GM23338 (cell line): ENCODE measurements around the gene PIM3. TPM values are rescaled to one million over a fixed set of nuclear protein-coding genes. Genes with fewer than 3 reads are reported as not detected.

Source experiments
- ATAC-seq: fragments of 200-7000 bp; cut with Tn5 transposase; 3 replicates; pipeline ENCODE4 v1.9.1; 2020
- DNase-seq: peaks from one replicate; pipeline ENCODE4 v3.0.0-alpha.2; 2015; ENCODE audit warnings: low spot score
- H2AFZ ChIP-seq: fragments of 200-600 bp; sonication (generic); 2 replicates; pipeline ENCODE4 v1.8.0; 2016; ENCODE audit warnings: antibody characterized with exemption, mild to moderate bottlenecking, moderate library complexity
- H3F3A ChIP-seq: fragments of 200-600 bp; sonication (generic); replicated peaks from 2 replicates; pipeline ENCODE4 v1.8.0; 2017; ENCODE audit warnings: antibody characterized with exemption, mixed run types, low read depth
- H3K27ac ChIP-seq: fragments of 200-600 bp; sonication (generic); 2 replicates; pipeline ENCODE4 v1.6.1; 2016; ENCODE audit warnings: low read depth
- H3K27me3 ChIP-seq: fragments of 200-600 bp; sonication (generic); 2 replicates; pipeline ENCODE4 v1.8.0; 2016; ENCODE audit warnings: mild to moderate bottlenecking, mixed run types, moderate library complexity; ENCODE audit not compliant: insufficient read depth
- H3K36me3 ChIP-seq: fragments of 200-600 bp; sonication (generic); 2 replicates; pipeline ENCODE4 v1.8.0; 2016; ENCODE audit warnings: mild to moderate bottlenecking; ENCODE audit not compliant: insufficient read depth
- H3K4me1 ChIP-seq: fragments of 200-600 bp; sonication (generic); 2 replicates; pipeline ENCODE4 v1.8.0; 2016; ENCODE audit warnings: mild to moderate bottlenecking, moderate library complexity; ENCODE audit not compliant: insufficient read depth
- H3K4me2 ChIP-seq: fragments of 200-600 bp; sonication (generic); 2 replicates; pipeline ENCODE4 v1.7.1; 2017; ENCODE audit warnings: mixed run types
- H3K4me3 ChIP-seq: fragments of 200-600 bp; sonication (generic); 2 replicates; pipeline ENCODE4 v1.6.1; 2016; ENCODE audit warnings: mixed run types
- H3K79me2 ChIP-seq: fragments of 200-600 bp; sonication (generic); replicated peaks from 2 replicates; pipeline ENCODE4 v1.8.0; 2017; ENCODE audit warnings: mild to moderate bottlenecking; ENCODE audit not compliant: insufficient read depth
- H3K9me2 ChIP-seq: fragments of 200-600 bp; sonication (generic); 2 replicates; pipeline ENCODE4 v1.8.0; 2017; ENCODE audit not compliant: insufficient read depth
- H4K20me1 ChIP-seq: fragments of 200-600 bp; sonication (generic); replicated peaks from 2 replicates; pipeline ENCODE4 v1.8.0; 2017; ENCODE audit warnings: mild to moderate bottlenecking; ENCODE audit not compliant: insufficient read depth
- H3K27ac Mint-ChIP-seq: 2 replicates; pipeline ENCODE4 v1.8.0; 2020; ENCODE audit warnings: inconsistent platforms, mild to moderate bottlenecking, moderate library complexity, mixed read lengths
- H3K27me3 Mint-ChIP-seq: 3 replicates; pipeline ENCODE4 v1.8.0; 2022; ENCODE audit warnings: low read depth, mild to moderate bottlenecking, moderate library complexity, mixed read lengths, inconsistent platforms; ENCODE audit not compliant: insufficient read depth, poor library complexity
- H3K36me3 Mint-ChIP-seq: 3 replicates; pipeline ENCODE4 v1.8.0; 2021; ENCODE audit warnings: low read depth, mild to moderate bottlenecking, inconsistent platforms, moderate library complexity, mixed read lengths
- H3K4me1 Mint-ChIP-seq: 3 replicates; pipeline ENCODE4 v1.8.0; 2020; ENCODE audit warnings: mild to moderate bottlenecking, inconsistent platforms, mixed read lengths
- H3K4me3 Mint-ChIP-seq: 3 replicates; pipeline ENCODE4 v1.8.0; 2021; ENCODE audit warnings: moderate library complexity, mild to moderate bottlenecking, inconsistent platforms, mixed read lengths
- H3K9me3 Mint-ChIP-seq: 3 replicates; pipeline ENCODE4 v1.8.0; 2020; ENCODE audit warnings: moderate library complexity, mild to moderate bottlenecking, inconsistent platforms, mixed read lengths
- CREB1 ChIP-seq: fragments of 250-450 bp; sonication (Bioruptor Pico); IDR thresholded peaks from 2 replicates; pipeline ENCODE4 v1.5.0; 2020; ENCODE audit warnings: low read depth, mild to moderate bottlenecking, moderate library complexity
- CTCF ChIP-seq, 2 experiments: fragments of 200-600 bp in 1 of 2; sonication (generic) in 1 of 2; conservative IDR thresholded peaks; 2 replicates each; pipeline versions ENCODE4 v1.5.1 to v1.6.1; 2016 to 2017; ENCODE audit warnings: antibody characterized with exemption in 2 of 2, low read depth in 2 of 2, mild to moderate bottlenecking in 2 of 2, moderate library complexity in 1 of 2
- ETS1 ChIP-seq: IDR thresholded peaks from 2 replicates; pipeline ENCODE4 v1.6.1; 2016; ENCODE audit warnings: antibody characterized with exemption
- EZH2 ChIP-seq: fragments of 200-600 bp; sonication (generic); IDR thresholded peaks from one replicate; pipeline ENCODE4 v1.8.0; 2017; ENCODE audit warnings: antibody characterized with exemption, mild to moderate bottlenecking, low read depth; ENCODE audit not compliant: unreplicated experiment
- EZH2phosphoT487 ChIP-seq: fragments of 200-600 bp; sonication (generic); IDR thresholded peaks from one replicate; pipeline ENCODE4 v1.8.1; 2018; ENCODE audit warnings: antibody characterized with exemption; ENCODE audit not compliant: unreplicated experiment
- JUNB ChIP-seq: IDR thresholded peaks from one replicate; pipeline ENCODE4 v1.6.1; 2016; ENCODE audit warnings: antibody characterized with exemption; ENCODE audit not compliant: unreplicated experiment
- NANOG ChIP-seq: IDR thresholded peaks from 2 replicates; pipeline ENCODE4 v1.6.1; 2016; ENCODE audit warnings: antibody characterized with exemption, borderline replicate concordance
- POLR2AphosphoS5 ChIP-seq: IDR thresholded peaks from 2 replicates; pipeline ENCODE4 v1.6.1; 2016; ENCODE audit warnings: antibody characterized with exemption, low read depth
- REST ChIP-seq: IDR thresholded peaks from one replicate; pipeline ENCODE4 v1.6.1; 2018; ENCODE audit warnings: antibody characterized with exemption; ENCODE audit not compliant: unreplicated experiment
- STAT1 ChIP-seq: IDR thresholded peaks from one replicate; pipeline ENCODE4 v1.6.1; 2016; ENCODE audit warnings: antibody characterized with exemption; ENCODE audit not compliant: unreplicated experiment
- ZNF114 ChIP-seq: fragments of 250-450 bp; sonication (Bioruptor Pico); IDR thresholded peaks from 2 replicates; pipeline ENCODE4 v1.5.0; 2020; ENCODE audit warnings: mild to moderate bottlenecking, moderate library complexity
- ZNF331 ChIP-seq: fragments of 250-450 bp; sonication (Bioruptor Pico); IDR thresholded peaks from 2 replicates; pipeline ENCODE4 v1.5.0; 2020; ENCODE audit warnings: low read depth, mild to moderate bottlenecking, moderate library complexity
- ZNF462 ChIP-seq: fragments of 250-450 bp; sonication (Bioruptor Pico); IDR thresholded peaks from 2 replicates; pipeline ENCODE4 v1.5.0; 2020; ENCODE audit warnings: mild to moderate bottlenecking, moderate library complexity
- polyA plus RNA-seq: library from polyadenylated mRNA; unstranded; fragments of >200 nt; fragmentation: Nextera tagmentation; extraction: Ambion mirVana; gene quantifications from 2 replicates; pipeline ENCODE4 v1.2.1, GENCODE V29; 2016
- total RNA-seq: library from RNA; depleted of rRNA; stranded (reverse); fragments of >200 nt; shearing (Covaris generic); gene quantifications from 2 replicates; pipeline ENCODE4 v1.2.3, GENCODE V29; 2014

PIM3 gene
- total and polyA plus RNA-seq, 2 experiments from 2014 or later, result 17.7 to 37.3 TPM

- H3K27me3 Mint-ChIP-seq, result peaks cover 3% of the 10 kb centered on the region
- Histone ChIP-seq H3K9me2 (no peaks in the 10 kb centered on the region), H3K4me2 (no peak overlapping the region), H2AFZ (no peak overlapping the region), H3K4me3 (no peak overlapping the region), H3F3A (no peaks in the 10 kb centered on the region), H3K27me3 (no peaks in the 10 kb centered on the region), H3K4me1 (peaks cover 10% of the 10 kb centered on the region; the same call in 1 of the 2 replicates), H3K36me3 (no peaks in the 10 kb centered on the region), H3K79me2 (no peaks in the 10 kb centered on the region), H3K27ac (no peak overlapping the region), H4K20me1 (no peaks in the 10 kb centered on the region)
- no peak for TF ChIP-seq NANOG
- no peak for TF ChIP-seq POLR2AphosphoS5
- TF ChIP-seq ETS1, result no peak
- TF ChIP-seq STAT1, result no peak
- no peak for TF ChIP-seq ZNF462 (CRISPR knock-in tag)
- no peak for TF ChIP-seq REST
- TF ChIP-seq EZH2phosphoT487, result no peak
- no peak for TF ChIP-seq CREB1 (CRISPR knock-in tag)
- no peak for TF ChIP-seq EZH2
- no peak for TF ChIP-seq JUNB
- no peak for TF ChIP-seq ZNF331
- TF ChIP-seq ZNF114, result no peak
- TF ChIP-seq CTCF (conservative IDR thresholded peaks at IDR 0.05; ENCODE audit: low read depth in 2 of 2), result no peak
- peaks cover 3% of the 10 kb centered on the region; the same call in 1 of the 3 replicates for H3K36me3 Mint-ChIP-seq
- H3K4me3 Mint-ChIP-seq, result no peak overlapping the region
- no peak for ATAC-seq
- H3K4me1 Mint-ChIP-seq, result peaks cover 5% of the 10 kb centered on the region; the same call in 2 of the 3 replicates
- DNase-seq, result no peak
- H3K27ac Mint-ChIP-seq, result no peak overlapping the region
- H3K9me3 Mint-ChIP-seq, result peaks cover 8% of the 10 kb centered on the region; the same call in 2 of the 3 replicates
These were observed 22.6 kb upstream of the PIM3 start for GRCh38 chr22:49937758-49938564.
